Prostate gland (tissue), 2 donors: Measurements from ENCODE around the gene LIPH. TPM values are rescaled to one million over a fixed set of nuclear protein-coding genes. Genes with fewer than 3 reads are reported as not detected.

ENCODE experiments used
- DNase-seq: peaks from one replicate; pipeline ENCODE4 v3.0.0-alpha.2; 2019; ENCODE audit warnings: low spot score
- H3K27ac ChIP-seq, 2 donors: fragments of 200-600 bp; sonication (generic); 2 replicates each; pipeline ENCODE4 v1.5.1; 2017 to 2019
- H3K27me3 ChIP-seq: fragments of 200-600 bp; sonication (generic); replicated peaks from 2 replicates; pipeline ENCODE4 v1.5.1; 2019; ENCODE audit not compliant: insufficient read depth
- H3K36me3 ChIP-seq, 2 donors: fragments of 200-600 bp; sonication (generic); 1 replicate in 1 of 2; 2 replicates in 1 of 2; pipeline versions ENCODE4 v1.5.1 to v1.8.1; 2017 to 2019
- H3K4me1 ChIP-seq: fragments of 200-600 bp; sonication (generic); replicated peaks from 2 replicates; pipeline ENCODE4 v1.5.1; 2019
- H3K4me3 ChIP-seq, 2 donors: fragments of 200-600 bp; sonication (generic); 2 replicates each; pipeline ENCODE4 v1.5.1; 2017 to 2019
- H3K9me3 ChIP-seq: fragments of 200-600 bp; sonication (generic); 2 replicates; pipeline ENCODE4 v1.5.1; 2017
- CTCF ChIP-seq, 4 experiments: fragments of 200-600 bp in 2 of 4; fragments of 450-650 bp in 2 of 4; sonication (generic) in 2 of 4; IDR thresholded peaks; 1 replicate in 3 of 4; 2 replicates in 1 of 4; pipeline ENCODE4 v1.5.1; 2016 to 2019; ENCODE audit warnings: antibody characterized with exemption in 4 of 4, mild to moderate bottlenecking in 2 of 4, moderate library complexity in 2 of 4
- POLR2A ChIP-seq: fragments of 450-650 bp; IDR thresholded peaks from one replicate; pipeline ENCODE4 v1.6.1; 2016; ENCODE audit warnings: antibody characterized with exemption, mild to moderate bottlenecking
- POLR2AphosphoS5 ChIP-seq: sonication (generic); formaldehyde crosslinking; IDR thresholded peaks from one replicate; pipeline ENCODE4 v1.6.1; 2017; ENCODE audit warnings: antibody characterized with exemption
- WGBS: methylation state at CpG from one replicate; pipeline ENCODE4 v1.1.5; 2018; 5-methylcytosine and 5-hydroxymethylcytosine counted together
- intact Hi-C: fragments of 100-400 bp; cut with DNase I; formaldehyde crosslinking; loops from one replicate; pipeline ENCODE4 v1.14.2; 2022
- total RNA-seq, 2 donors: library from RNA; depleted of rRNA; stranded (reverse); fragments of >200 nt; gene quantifications; one replicate each; pipeline ENCODE4 v1.1.0, GENCODE V29; 2016

The LIPH gene
- total RNA-seq, 2 donors from 2014 or later, result 17.0 to 19.6 TPM

- H3K27me3 ChIP-seq, result no peaks in the 10 kb centered on the region
- WGBS, result 96% methylated on average over 2 of the region's 2 CpGs
- H3K36me3 ChIP-seq, result no peaks in the 10 kb centered on the region
- no peaks in the 10 kb centered on the region for H3K9me3 ChIP-seq
- no peak for DNase-seq
- H3K4me1 ChIP-seq, result no peaks in the 10 kb centered on the region
- no peak for TF ChIP-seq POLR2AphosphoS5
- no peak for TF ChIP-seq CTCF (IDR thresholded peaks at IDR 0.05)
- TF ChIP-seq POLR2A, result no peak
- H3K4me3 ChIP-seq, result no peak overlapping the region
- intact Hi-C loops, result no loop called here
- H3K27ac ChIP-seq, result no peak overlapping the region
These were observed 17.9 kb downstream of the LIPH start for GRCh38 chr3:185534511-185534910.

- Histone ChIP-seq H3K27me3 (no peaks in the 10 kb centered on the region), H3K27ac (no peak overlapping the region), H3K36me3 (no peaks in the 10 kb centered on the region), H3K4me1 (no peaks in the 10 kb centered on the region), H3K4me3 (no peak overlapping the region), H3K9me3 (no peaks in the 10 kb centered on the region)
- TF ChIP-seq POLR2A (no peak), POLR2AphosphoS5 (no peak), CTCF (IDR thresholded peaks at IDR 0.05) (no peak)
- 50% methylated on average over 5 of the region's 5 CpGs for WGBS
- intact Hi-C loops, result no loop called here
- no peak for DNase-seq
These were observed 19.5 kb downstream of the LIPH start for GRCh38 chr3:185532901-185533300.

- Histone ChIP-seq H3K9me3 (no peaks in the 10 kb centered on the region), H3K27me3 (no peaks in the 10 kb centered on the region), H3K4me3 (no peak overlapping the region), H3K4me1 (no peaks in the 10 kb centered on the region), H3K36me3 (no peaks in the 10 kb centered on the region), H3K27ac (no peak overlapping the region)
- WGBS, result 57% methylated on average over 5 of the region's 5 CpGs
- TF ChIP-seq CTCF (IDR thresholded peaks at IDR 0.05), result no peak
- TF ChIP-seq POLR2A, result no peak
- TF ChIP-seq POLR2AphosphoS5, result no peak
- intact Hi-C loops, result no loop called here
- DNase-seq, result no peak
These were observed 21.5 kb downstream of the LIPH start for GRCh38 chr3:185530856-185531255.

- Histone ChIP-seq H3K27ac (no peak overlapping the region), H3K9me3 (no peaks in the 10 kb centered on the region), H3K4me1 (no peaks in the 10 kb centered on the region), H3K27me3 (no peaks in the 10 kb centered on the region), H3K4me3 (no peak overlapping the region), H3K36me3 (no peaks in the 10 kb centered on the region)
- TF ChIP-seq CTCF (IDR thresholded peaks at IDR 0.05), result no peak
- TF ChIP-seq POLR2AphosphoS5, result no peak
- TF ChIP-seq POLR2A, result no peak
- intact Hi-C loops, result no loop called here
- DNase-seq, result no peak
- 73% methylated on average over 6 of the region's 6 CpGs for WGBS
These were observed 23.9 kb downstream of the LIPH start for GRCh38 chr3:185528532-185528931.

GRCh38 chr3:185527364-185527763 lies 25.0 kb downstream of the LIPH start:
- Histone ChIP-seq H3K27me3 (no peaks in the 10 kb centered on the region), H3K9me3 (no peaks in the 10 kb centered on the region), H3K4me1 (no peaks in the 10 kb centered on the region), H3K4me3 (no peak overlapping the region), H3K27ac (no peak overlapping the region), H3K36me3 (no peaks in the 10 kb centered on the region)
- WGBS, result 70% methylated on average over 9 of the region's 9 CpGs
- TF ChIP-seq POLR2AphosphoS5 (no peak), POLR2A (no peak), CTCF (IDR thresholded peaks at IDR 0.05) (no peak)
- DNase-seq, result no peak
- intact Hi-C loops, result no loop called here
